PC-9 (cell line): Measurements from ENCODE around the gene PRR5L. TPM values are rescaled to one million over a fixed set of nuclear protein-coding genes. Genes with fewer than 3 reads are reported as not detected.

ENCODE experiments used
- BruUV-seq: library from RNA; stranded (reverse); fragments of 400-500 nt; replicated peaks from 2 replicates; lab custom pipeline; 2021; lab: Mats Ljungman, UMichigan
- CTCF ChIA-PET: fragments of 300-600 bp; sonication (Branson Sonifier 250); formaldehyde crosslinking; loops from one replicate; lab custom pipeline; 2022; ENCODE audit warnings: antibody characterized with exemption; lab: Charles Lee
- POLR2A ChIA-PET: fragments of 300-600 bp; sonication (Branson Sonifier 250); formaldehyde crosslinking; loops from one replicate; lab custom pipeline; 2022; ENCODE audit warnings: antibody characterized with exemption; ENCODE audit not compliant: unreplicated experiment; lab: Charles Lee
- DNase-seq, 2 experiments: peaks; one replicate each; pipeline versions ENCODE4 v3.0.0 to v3.0.0-alpha.2; 2015 to 2022; ENCODE audit warnings: mixed read lengths in 1 of 2
- H2AFZ ChIP-seq: fragments of 200-600 bp; sonication (generic); 2 replicates; pipeline ENCODE4 v1.8.1; 2017; ENCODE audit warnings: antibody characterized with exemption
- H3F3A ChIP-seq: fragments of 200-600 bp; sonication (generic); 2 replicates; pipeline ENCODE4 v1.8.1; 2017; ENCODE audit warnings: antibody characterized with exemption, mild to moderate bottlenecking, low read depth; ENCODE audit not compliant: insufficient read depth
- H3K27ac ChIP-seq: fragments of 200-600 bp; sonication (generic); 2 replicates; pipeline ENCODE4 v1.6.1; 2016; ENCODE audit warnings: mixed run types
- H3K27me3 ChIP-seq: fragments of 200-600 bp; sonication (generic); 2 replicates; pipeline ENCODE4 v1.6.1; 2016; ENCODE audit warnings: low read depth, mixed run types; ENCODE audit not compliant: insufficient read depth
- H3K36me3 ChIP-seq: fragments of 200-600 bp; sonication (generic); 2 replicates; pipeline ENCODE4 v1.6.1; 2016; ENCODE audit warnings: low read depth, mixed run types
- H3K4me1 ChIP-seq: fragments of 200-600 bp; sonication (generic); replicated peaks from 2 replicates; pipeline ENCODE4 v1.6.1; 2016; ENCODE audit warnings: mixed run types; ENCODE audit not compliant: insufficient read depth
- H3K4me2 ChIP-seq: fragments of 200-600 bp; sonication (generic); 2 replicates; pipeline ENCODE4 v1.6.1; 2017; ENCODE audit warnings: mixed run types
- H3K4me3 ChIP-seq: fragments of 200-600 bp; sonication (generic); 2 replicates; pipeline ENCODE4 v1.6.1; 2016; ENCODE audit warnings: mixed run types
- H3K79me2 ChIP-seq: fragments of 200-600 bp; sonication (generic); 2 replicates; pipeline ENCODE4 v1.6.1; 2017; ENCODE audit warnings: low read depth, mixed run types
- H3K9me2 ChIP-seq: fragments of 200-600 bp; sonication (generic); 2 replicates; pipeline ENCODE4 v1.8.1; 2017; ENCODE audit warnings: mild to moderate bottlenecking; ENCODE audit not compliant: insufficient read depth
- H3K9me3 ChIP-seq: fragments of 200-600 bp; sonication (generic); 2 replicates; pipeline ENCODE4 v1.8.1; 2016; ENCODE audit warnings: low read depth; ENCODE audit not compliant: insufficient read depth
- H4K20me1 ChIP-seq: fragments of 200-600 bp; sonication (generic); 2 replicates; pipeline ENCODE4 v1.8.1; 2017; ENCODE audit not compliant: insufficient read depth
- CTCF ChIP-seq: fragments of 200-600 bp; sonication (generic); conservative IDR thresholded peaks from 2 replicates; pipeline ENCODE4 v1.6.1; 2017; ENCODE audit warnings: mixed run types, antibody characterized with exemption, mild to moderate bottlenecking, moderate library complexity
- EZH2 ChIP-seq: fragments of 200-600 bp; sonication (generic); IDR thresholded peaks from 2 replicates; pipeline ENCODE4 v1.8.0; 2017; ENCODE audit warnings: antibody characterized with exemption, low read depth
- intact Hi-C: fragments of 100-400 bp; cut with micrococcal nuclease; formaldehyde crosslinking; loops from one replicate; pipeline ENCODE4 v1.10.0; 2022; ENCODE audit not compliant: unreplicated experiment
- total RNA-seq: library from RNA; stranded (reverse); gene quantifications from 2 replicates; pipeline ENCODE4 v1.2.3, GENCODE V29; 2021

PRR5L gene
- total RNA-seq, 1 experiment from 2014 or later: 5.1 TPM

DNA sequence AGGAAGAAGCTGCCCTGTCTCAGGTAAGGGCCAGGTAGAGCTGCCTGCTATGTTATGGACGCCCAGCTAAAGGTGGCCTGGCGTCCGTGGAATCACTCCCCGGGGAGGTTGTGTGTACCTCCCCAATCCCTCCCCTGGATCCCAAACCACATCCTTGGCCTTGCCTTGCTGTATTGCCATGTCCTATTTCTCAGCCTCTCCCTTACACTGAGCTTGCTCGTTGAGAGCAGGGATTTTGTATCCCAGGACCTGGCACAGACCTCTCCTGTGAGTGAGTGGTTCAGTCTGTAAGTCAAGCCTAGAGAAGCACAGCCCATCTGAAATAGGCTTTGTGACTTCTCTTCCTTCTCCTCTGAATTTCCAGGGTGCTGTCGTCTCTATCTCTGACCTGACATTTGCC, 160.1 kb downstream of the PRR5L start:
- DNase-seq: no peak
- CTCF ChIA-PET: interaction anchor here (0.5 to 0.9 kb wide), 4 partner anchors 18 to 198 kb away, joined by 3 to 5 read pairs (median 4); no protein-coding TSS in a partner anchor
- intact Hi-C loops: no loop called here
- Histone ChIP-seq H3K4me1 (peaks cover 50% of the 10 kb centered on the region), H3K9me3 (no peaks in the 10 kb centered on the region), H2AFZ (no peak overlapping the region), H3K27me3 (no peaks in the 10 kb centered on the region), H3F3A (peaks cover 26% of the 10 kb centered on the region; the same call in 1 of the 2 replicates), H3K4me2 (peak overlapping the region; percentile 48; the same call in 1 of the 2 replicates), H3K36me3 (no peaks in the 10 kb centered on the region), H3K79me2 (no peaks in the 10 kb centered on the region), H3K4me3 (no peak overlapping the region), H3K27ac (peak overlapping the region; percentile 59), H3K9me2 (no peaks in the 10 kb centered on the region), H4K20me1 (no peaks in the 10 kb centered on the region)
- BruUV-seq: no TSS peak
- POLR2A ChIA-PET: interaction anchor here (0.6 kb wide), 1 partner anchor 9 kb away, joined by 3 read pairs; no protein-coding TSS in a partner anchor
- no peak for TF ChIP-seq EZH2
- no peak for TF ChIP-seq CTCF

GRCh38 chr11:36458129-36458915, 162.2 kb downstream of the PRR5L start:
- CTCF ChIA-PET: no interaction called here
- Histone ChIP-seq H3K36me3 (no peaks in the 10 kb centered on the region), H4K20me1 (no peaks in the 10 kb centered on the region), H2AFZ (no peak overlapping the region), H3K9me3 (no peaks in the 10 kb centered on the region), H3K4me3 (no peak overlapping the region), H3K79me2 (no peaks in the 10 kb centered on the region), H3K27ac (no peak overlapping the region), H3K4me1 (peaks cover 38% of the 10 kb centered on the region), H3K9me2 (no peaks in the 10 kb centered on the region), H3F3A (peaks cover 26% of the 10 kb centered on the region; the same call in 1 of the 2 replicates), H3K27me3 (no peaks in the 10 kb centered on the region), H3K4me2 (no peak overlapping the region)
- TF ChIP-seq EZH2: no peak
- intact Hi-C loops: no loop called here
- no TSS peak for BruUV-seq
- no peak for DNase-seq
- POLR2A ChIA-PET: no interaction called here

DNA sequence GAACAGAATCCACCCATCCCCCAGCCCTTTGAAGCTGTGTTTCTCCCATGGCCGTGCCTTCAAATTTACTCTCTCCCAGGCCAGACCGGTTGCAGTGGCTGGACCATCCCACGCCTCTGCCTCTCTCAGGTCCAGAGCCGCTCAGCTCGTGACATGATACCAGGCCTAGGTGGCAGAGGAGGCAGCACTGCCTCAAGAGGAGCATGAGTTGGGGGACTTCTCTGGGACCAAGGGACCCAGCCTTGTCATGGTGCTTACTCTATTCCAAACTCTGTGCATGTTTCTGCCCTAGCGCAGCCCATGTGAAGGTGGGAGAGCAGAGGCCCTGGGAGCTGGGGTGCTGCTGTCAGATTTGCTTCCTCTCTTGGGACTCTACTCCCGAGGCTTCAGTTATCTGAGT, 163.0 kb downstream of the PRR5L start:
- Histone ChIP-seq H2AFZ (no peak overlapping the region), H3K36me3 (no peaks in the 10 kb centered on the region), H3K4me3 (no peak overlapping the region), H3F3A (peaks cover 26% of the 10 kb centered on the region; the same call in 1 of the 2 replicates), H3K4me2 (no peak overlapping the region), H3K9me3 (no peaks in the 10 kb centered on the region), H4K20me1 (no peaks in the 10 kb centered on the region), H3K27me3 (no peaks in the 10 kb centered on the region), H3K4me1 (peaks cover 31% of the 10 kb centered on the region), H3K79me2 (no peaks in the 10 kb centered on the region), H3K9me2 (no peaks in the 10 kb centered on the region), H3K27ac (no peak overlapping the region)
- intact Hi-C loops: no loop called here
- ChIA-PET POLR2A (no interaction called here), CTCF (no interaction called here)
- no TSS peak for BruUV-seq
- TF ChIP-seq EZH2 (no peak), CTCF (no peak)
- no peak for DNase-seq
